Loucy (cell line): ENCODE measurements around the gene TMEM95.
"Not testable (repeated sequence)": the region's sequence is repeated elsewhere in the genome, so short reads cannot be mapped to it uniquely, and the experiment has no call there.

Experiments
- CTCF ChIP-seq: fragments of 200-600 bp; sonication (generic); conservative IDR thresholded peaks from 2 replicates; pipeline ENCODE4 v1.5.1; 2014; ENCODE audit warnings: mild to moderate bottlenecking, antibody characterized with exemption, low read length
- EZH2phosphoT487 ChIP-seq: fragments of 200-600 bp; IDR thresholded peaks from 2 replicates; pipeline ENCODE4 v1.6.1; 2018; ENCODE audit warnings: antibody characterized with exemption, mild to moderate bottlenecking, moderate library complexity, borderline replicate concordance

DNA sequence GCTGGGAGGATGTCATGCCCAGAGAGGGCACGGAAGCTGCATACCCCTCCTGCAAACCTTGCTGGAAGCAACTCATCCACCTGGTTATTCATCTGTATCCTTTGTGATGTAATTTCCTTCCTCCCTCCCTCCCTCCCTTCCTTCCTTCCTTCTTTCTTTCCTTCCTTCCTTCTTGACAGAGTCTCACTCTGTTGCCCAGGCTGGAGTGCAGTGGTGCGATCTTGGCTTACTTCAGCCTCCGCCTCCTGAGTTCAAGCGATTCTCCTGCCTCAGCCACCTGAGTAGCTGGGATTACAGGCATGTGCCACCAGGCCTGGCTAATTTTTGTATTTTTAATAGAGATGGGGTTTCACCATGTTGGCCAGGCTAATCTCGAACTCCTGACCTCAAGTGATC lies 13.6 kb downstream of the TMEM95 start:
- TF ChIP-seq CTCF, EZH2phosphoT487: not testable (repeated sequence)
